Measurements from ENCODE around the gene RFC1. TPM values are rescaled to one million over a fixed set of nuclear protein-coding genes. Genes with fewer than 3 reads are reported as not detected.

RFC1 gene
- total and polyA plus RNA-seq, 4 donors: 11.0 to 75.3 (median 25.9) TPM

GRCh38 chr4:39342731-39343130 lies 23.4 kb downstream of the RFC1 start:
- ATAC-seq (ENCODE audit: insufficient read depth, low FRiP score) (no peak), DNase-seq (no peak)
- WGBS, 2 donors: 82 to 93% methylated on average over 7 of the region's 7 CpGs
- Histone ChIP-seq H3K36me3 (ENCODE audit: control insufficient read depth in 4 of 4, insufficient read depth in 4 of 4, low read length in 4 of 4) (peaks cover 0 to 7% (median 0%) of the 10 kb centered on the region in 4 donors), H3K27ac (ENCODE audit: low read depth in 1 of 2, low read length in 1 of 2) (no peak overlapping the region), H3K4me3 (no peak overlapping the region), H3K4me1 (ENCODE audit: control insufficient read depth in 5 of 5, insufficient read depth in 5 of 5, low read length in 5 of 5) (peaks cover 0 to 9% (median 0%) of the 10 kb centered on the region in 5 donors), H3K27me3 (ENCODE audit: control insufficient read depth in 3 of 3, insufficient read depth in 3 of 3, low read length in 2 of 3) (no peaks in the 10 kb centered on the region), H3K9me3 (ENCODE audit: control insufficient read depth in 4 of 4, insufficient read depth in 3 of 4, low read length in 3 of 4) (no peaks in the 10 kb centered on the region), H3K9ac (ENCODE audit: insufficient read depth in 1 of 2, low read length in 2 of 2) (no peak overlapping the region)
- TF ChIP-seq CTCF (IDR thresholded peaks at IDR 0.05; ENCODE audit: control extremely low read depth, extremely low read depth): no peak

GRCh38 chr4:39341075-39341725 lies 25.0 kb downstream of the RFC1 start:
- Histone ChIP-seq H3K27me3 (ENCODE audit: control insufficient read depth in 3 of 3, insufficient read depth in 3 of 3, low read length in 2 of 3) (no peaks in the 10 kb centered on the region), H3K4me1 (ENCODE audit: control insufficient read depth in 5 of 5, insufficient read depth in 5 of 5, low read length in 5 of 5) (peaks cover 0 to 8% (median 2%) of the 10 kb centered on the region in 5 donors), H3K9me3 (ENCODE audit: control insufficient read depth in 4 of 4, insufficient read depth in 3 of 4, low read length in 3 of 4) (no peaks in the 10 kb centered on the region), H3K27ac (ENCODE audit: low read depth in 1 of 2, low read length in 1 of 2) (no peak overlapping the region), H3K4me3 (no peak overlapping the region), H3K36me3 (ENCODE audit: control insufficient read depth in 4 of 4, insufficient read depth in 4 of 4, low read length in 4 of 4) (peaks cover 0 to 3% (median 0%) of the 10 kb centered on the region in 4 donors), H3K9ac (ENCODE audit: insufficient read depth in 1 of 2, low read length in 2 of 2) (no peak overlapping the region)
- no peak for TF ChIP-seq CTCF (IDR thresholded peaks at IDR 0.05; ENCODE audit: control extremely low read depth, extremely low read depth)
- WGBS, 2 donors: 63 to 83% methylated on average over 8 of the region's 8 CpGs
- DNase-seq (peak in 2 of 3 donors; percentile 18 to 42), ATAC-seq (ENCODE audit: insufficient read depth, low FRiP score) (peak; percentile 73)

GRCh38 chr4:39339968-39340367 lies 26.2 kb downstream of the RFC1 start:
- ATAC-seq (ENCODE audit: insufficient read depth, low FRiP score) (no peak), DNase-seq (no peak)
- Histone ChIP-seq H3K4me1 (ENCODE audit: control insufficient read depth in 5 of 5, insufficient read depth in 5 of 5, low read length in 5 of 5) (peaks cover 0 to 8% (median 2%) of the 10 kb centered on the region in 5 donors), H3K9me3 (ENCODE audit: control insufficient read depth in 4 of 4, insufficient read depth in 3 of 4, low read length in 3 of 4) (no peaks in the 10 kb centered on the region), H3K27me3 (ENCODE audit: control insufficient read depth in 3 of 3, insufficient read depth in 3 of 3, low read length in 2 of 3) (no peaks in the 10 kb centered on the region), H3K9ac (ENCODE audit: insufficient read depth in 1 of 2, low read length in 2 of 2) (no peak overlapping the region), H3K27ac (ENCODE audit: low read depth in 1 of 2, low read length in 1 of 2) (no peak overlapping the region), H3K4me3 (no peak overlapping the region), H3K36me3 (ENCODE audit: control insufficient read depth in 4 of 4, insufficient read depth in 4 of 4, low read length in 4 of 4) (peaks cover 0 to 3% (median 0%) of the 10 kb centered on the region in 4 donors)
- 96 to 99% methylated on average over 2 of the region's 2 CpGs for WGBS, 2 donors
- no peak for TF ChIP-seq CTCF (IDR thresholded peaks at IDR 0.05; ENCODE audit: control extremely low read depth, extremely low read depth)

All from lung (tissue), 12 donors.